ENCODE measurements around the gene BAG3.
"Not testable (repeated sequence)": the region's sequence is repeated elsewhere in the genome, so short reads cannot be mapped to it uniquely, and the experiment has no call there.

BAG3 gene

DNA sequence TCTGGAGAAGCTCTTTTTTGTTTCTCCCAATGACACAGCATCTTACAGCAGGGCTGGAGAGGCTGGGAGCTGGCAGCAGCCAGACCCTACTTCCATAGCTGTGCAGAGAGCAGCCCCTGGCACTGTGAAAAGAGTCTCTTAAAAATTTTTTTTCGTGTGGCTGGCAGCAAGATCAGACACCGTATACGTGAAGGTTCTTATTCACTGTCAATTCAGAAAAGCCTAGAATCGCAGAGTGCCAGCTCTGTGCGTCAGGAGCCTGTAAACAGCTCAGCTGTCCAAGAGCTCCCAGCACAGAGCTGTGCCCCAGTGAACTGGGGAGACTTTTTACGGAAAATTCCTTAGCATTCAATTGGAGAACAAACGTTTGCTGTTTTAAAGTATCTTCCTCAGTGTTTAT is 6.5 kb downstream of the BAG3 start:
- DNase-seq (ENCODE audit: low read depth): no peak
- H3K4me3 ChIP-seq (ENCODE audit: low read depth, low read length): no peak overlapping the region
- TF ChIP-seq, protein P1, sequence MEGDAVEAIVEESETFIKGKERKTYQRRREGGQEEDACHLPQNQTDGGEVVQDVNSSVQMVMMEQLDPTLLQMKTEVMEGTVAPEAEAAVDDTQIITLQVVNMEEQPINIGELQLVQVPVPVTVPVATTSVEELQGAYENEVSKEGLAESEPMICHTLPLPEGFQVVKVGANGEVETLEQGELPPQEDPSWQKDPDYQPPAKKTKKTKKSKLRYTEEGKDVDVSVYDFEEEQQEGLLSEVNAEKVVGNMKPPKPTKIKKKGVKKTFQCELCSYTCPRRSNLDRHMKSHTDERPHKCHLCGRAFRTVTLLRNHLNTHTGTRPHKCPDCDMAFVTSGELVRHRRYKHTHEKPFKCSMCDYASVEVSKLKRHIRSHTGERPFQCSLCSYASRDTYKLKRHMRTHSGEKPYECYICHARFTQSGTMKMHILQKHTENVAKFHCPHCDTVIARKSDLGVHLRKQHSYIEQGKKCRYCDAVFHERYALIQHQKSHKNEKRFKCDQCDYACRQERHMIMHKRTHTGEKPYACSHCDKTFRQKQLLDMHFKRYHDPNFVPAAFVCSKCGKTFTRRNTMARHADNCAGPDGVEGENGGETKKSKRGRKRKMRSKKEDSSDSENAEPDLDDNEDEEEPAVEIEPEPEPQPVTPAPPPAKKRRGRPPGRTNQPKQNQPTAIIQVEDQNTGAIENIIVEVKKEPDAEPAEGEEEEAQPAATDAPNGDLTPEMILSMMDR (conservative IDR thresholded peaks at IDR 0.05; ENCODE audit: low read depth, low read length): no peak

DNA sequence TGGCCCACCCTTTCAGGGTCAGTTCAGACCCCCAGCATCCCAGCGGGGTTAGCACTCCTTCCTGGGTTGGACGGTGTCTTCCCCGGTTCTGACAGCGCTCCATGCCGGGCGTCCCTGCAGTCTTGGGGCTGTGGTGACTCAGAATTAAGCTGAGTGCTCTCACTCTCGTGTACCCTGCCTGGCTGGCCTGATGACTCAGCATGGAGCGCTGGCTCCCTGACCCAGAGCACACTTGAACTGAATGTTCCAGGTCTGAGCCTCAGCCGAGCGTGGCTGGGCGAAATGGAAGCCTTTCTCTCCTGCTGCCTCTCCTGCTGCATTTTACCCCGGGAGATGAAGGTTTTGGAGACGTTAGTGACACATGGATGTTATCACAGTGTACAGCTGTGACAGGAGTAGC is 7.1 kb downstream of the BAG3 start:
- peak overlapping the region; percentile 31 for H3K4me3 ChIP-seq (ENCODE audit: low read depth, low read length)
- TF ChIP-seq, protein P1 (conservative IDR thresholded peaks at IDR 0.05; ENCODE audit: low read depth, low read length): no peak
- peak; percentile 95 for DNase-seq (ENCODE audit: low read depth)

GRCh38 chr10:119659951-119660350 is 8.8 kb downstream of the BAG3 start:
- TF ChIP-seq, protein P1 (conservative IDR thresholded peaks at IDR 0.05; ENCODE audit: low read depth, low read length): no peak
- H3K4me3 ChIP-seq (ENCODE audit: low read depth, low read length): no peak overlapping the region
- DNase-seq (ENCODE audit: low read depth): peak; percentile 61

GRCh38 chr10:119662076-119662605 is 11.0 kb downstream of the BAG3 start:
- not testable (repeated sequence) for H3K4me3 ChIP-seq (ENCODE audit: low read depth, low read length); DNase-seq (ENCODE audit: low read depth)

- TF ChIP-seq, protein P1 (conservative IDR thresholded peaks at IDR 0.05; ENCODE audit: low read depth, low read length): no peak
- no peak overlapping the region for H3K4me3 ChIP-seq (ENCODE audit: low read depth, low read length)
- DNase-seq (ENCODE audit: low read depth): peak; percentile 76
Measured at GRCh38 chr10:119663866-119664698, 12.9 kb downstream of the BAG3 start.

DNA sequence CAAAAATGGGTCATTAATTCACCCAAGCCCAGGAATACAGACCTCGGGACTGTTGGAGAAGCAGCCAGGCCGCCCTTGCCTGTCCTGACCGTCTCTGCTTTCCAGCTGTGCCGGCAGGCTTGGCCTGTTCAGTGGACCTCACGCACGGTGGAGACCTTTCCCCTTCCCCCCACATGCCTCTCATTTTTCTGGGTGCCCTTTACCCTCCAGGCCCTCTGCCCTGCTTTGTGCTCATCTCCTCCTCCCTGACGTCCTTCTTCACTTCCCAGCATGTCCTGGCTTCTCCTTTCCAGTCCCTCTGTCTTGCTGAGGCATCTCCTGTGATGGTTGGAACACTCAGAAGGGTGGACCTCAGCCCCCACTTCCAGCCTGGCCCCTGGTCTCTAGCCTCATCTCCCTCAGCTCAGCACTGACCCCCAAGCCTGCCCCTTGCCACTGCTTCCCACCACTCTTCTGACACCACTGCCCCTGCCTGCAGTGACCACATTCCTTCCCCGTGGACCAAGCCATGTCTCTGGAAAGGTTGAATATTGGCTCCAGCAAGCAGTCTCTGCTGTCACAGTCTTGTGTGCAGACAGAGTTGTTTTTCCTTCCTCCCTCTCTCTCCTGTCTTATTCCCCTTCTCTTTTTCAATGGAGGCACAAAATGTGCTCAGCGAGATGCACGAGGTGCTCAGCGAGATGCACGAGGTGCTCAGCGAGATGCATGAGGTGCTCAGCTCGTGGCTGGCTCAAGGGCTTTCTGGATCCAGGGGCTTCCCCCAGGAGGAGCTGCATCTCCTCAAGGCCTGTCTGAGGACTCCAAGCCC is 14.9 kb downstream of the BAG3 start:
- TF ChIP-seq, protein P1 (conservative IDR thresholded peaks at IDR 0.05; ENCODE audit: low read depth, low read length): no peak
- H3K4me3 ChIP-seq (ENCODE audit: low read depth, low read length): no peak overlapping the region
- peak; percentile 83 for DNase-seq (ENCODE audit: low read depth)

- DNase-seq (ENCODE audit: low read depth): no peak
- TF ChIP-seq, protein P1 (conservative IDR thresholded peaks at IDR 0.05; ENCODE audit: low read depth, low read length): no peak
- no peak overlapping the region for H3K4me3 ChIP-seq (ENCODE audit: low read depth, low read length)
Measured at GRCh38 chr10:119666709-119667004, 15.5 kb downstream of the BAG3 start.
